Measurements from ENCODE around the gene HS2ST1.
"Not testable (repeated sequence)": the region's sequence is repeated elsewhere in the genome, so short reads cannot be mapped to it uniquely, and the experiment has no call there.

HS2ST1 gene

DNA sequence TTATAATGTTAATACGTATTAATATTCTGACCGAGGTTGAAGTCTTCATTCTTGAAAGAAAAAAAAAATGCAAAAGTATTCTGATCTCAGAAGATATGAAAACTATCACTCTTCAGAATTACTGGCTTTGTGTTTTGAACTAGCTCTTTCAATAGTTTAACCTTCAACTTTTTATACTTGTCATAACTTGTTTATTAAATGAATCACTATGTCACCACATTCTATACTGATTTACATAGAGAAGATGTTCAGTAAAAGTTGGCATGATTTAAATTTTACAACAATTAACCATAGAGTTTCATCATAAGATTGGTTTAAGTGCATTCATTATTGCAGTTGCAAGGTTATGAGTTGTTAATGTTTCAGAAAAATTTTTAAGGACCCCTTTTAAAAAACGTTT, 57.3 kb downstream of the HS2ST1 start:
- DNase-seq (ENCODE audit: low read depth): no peak

DNA sequence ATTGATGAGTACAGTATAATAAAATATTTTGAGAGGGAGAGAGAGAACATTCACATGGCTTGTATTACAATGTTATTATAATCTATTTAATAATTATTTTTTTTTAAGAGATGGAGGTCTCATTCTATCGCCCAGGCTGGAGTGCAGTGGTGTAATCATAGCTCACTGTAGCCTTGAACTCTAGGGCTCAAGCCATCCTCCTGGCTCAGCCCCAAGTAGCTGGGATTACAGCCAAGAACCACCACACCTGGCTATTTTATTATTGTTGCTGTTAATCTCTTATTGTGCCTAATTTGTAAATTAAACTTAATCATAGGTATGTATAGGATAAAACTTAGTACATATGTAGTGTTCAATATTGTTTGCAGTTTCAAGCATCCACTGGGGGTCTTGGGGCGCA, 57.8 kb downstream of the HS2ST1 start:
- DNase-seq (ENCODE audit: low read depth): no peak

DNA sequence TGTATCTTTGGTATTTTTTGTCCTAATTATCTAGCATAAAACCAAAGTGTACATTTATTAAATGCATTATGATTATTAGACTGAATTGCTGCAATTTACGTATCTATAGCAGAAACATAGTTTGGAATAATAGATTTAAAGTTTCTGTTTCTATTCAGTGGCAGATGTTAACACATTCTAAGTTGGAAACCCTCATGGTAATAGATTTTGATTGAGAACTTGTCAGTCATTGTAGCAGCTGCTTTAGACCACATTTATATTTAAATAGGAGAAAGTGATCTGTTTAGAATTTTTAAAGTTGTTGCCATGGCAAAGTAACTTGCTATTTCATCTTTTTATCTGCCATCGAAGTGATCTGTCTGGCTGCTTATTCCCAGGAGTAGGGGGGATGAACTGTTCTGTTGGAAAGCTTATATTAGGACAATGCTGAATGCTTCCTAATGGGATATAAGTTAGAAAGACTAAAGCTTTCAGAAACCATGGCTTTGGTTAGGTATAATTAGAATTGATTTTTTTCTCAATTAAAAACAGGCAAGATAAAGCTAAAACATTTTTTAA, 61.6 kb downstream of the HS2ST1 start:
- DNase-seq (ENCODE audit: low read depth): no peak

GRCh38 chr1:86976664-86977063, 62.2 kb downstream of the HS2ST1 start:
- DNase-seq (ENCODE audit: low read depth): no peak

- no peak for DNase-seq (ENCODE audit: low read depth)
Observed at GRCh38 chr1:86981482-86982213, 67.2 kb downstream of the HS2ST1 start.

DNA sequence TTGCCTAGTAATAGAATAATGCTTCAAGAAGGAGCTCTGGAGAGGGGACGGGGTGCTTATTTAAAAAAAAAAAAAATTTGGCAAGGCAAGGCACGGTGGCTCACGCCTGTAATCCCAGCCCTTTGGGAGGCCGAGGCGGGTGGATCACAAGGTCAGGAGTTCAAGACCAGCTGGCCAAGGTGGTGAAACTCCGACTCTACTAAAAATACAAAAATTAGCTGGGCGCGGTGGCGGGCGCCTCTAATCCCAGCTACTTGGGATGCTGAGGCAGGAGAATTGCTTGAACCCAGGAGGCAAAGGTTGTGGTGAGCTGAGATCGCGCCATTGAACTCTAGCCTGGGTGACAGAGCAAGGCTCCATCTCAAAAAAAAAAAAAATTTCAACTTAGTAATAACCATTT, 69.2 kb downstream of the HS2ST1 start:
- DNase-seq (ENCODE audit: low read depth): not testable (repeated sequence)

- DNase-seq (ENCODE audit: low read depth): no peak
Observed at GRCh38 chr1:86987446-86987845, 73.0 kb downstream of the HS2ST1 start.

DNA sequence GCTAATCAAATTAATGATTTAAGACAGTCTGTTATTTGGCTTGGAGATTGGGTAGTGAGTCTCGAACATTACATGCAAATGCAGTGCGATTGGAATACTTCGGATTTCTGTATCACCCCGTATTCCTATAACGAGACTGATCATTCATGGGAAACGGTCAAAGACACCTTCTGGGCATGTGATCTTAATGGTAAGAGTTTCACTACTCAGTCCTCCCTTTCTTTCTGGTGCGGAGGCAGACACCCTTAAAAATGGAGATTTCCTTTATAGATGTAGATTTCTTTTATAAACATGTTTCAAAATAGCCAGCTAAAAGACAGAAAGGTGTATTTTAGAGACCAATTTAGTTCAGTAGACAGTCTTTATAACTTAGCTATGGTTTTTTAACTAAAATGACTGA, 74.4 kb downstream of the HS2ST1 start:
- no peak for DNase-seq (ENCODE audit: low read depth)

- DNase-seq (ENCODE audit: low read depth): not testable (repeated sequence)
Observed at GRCh38 chr1:86989690-86990089, 75.3 kb downstream of the HS2ST1 start.

DNA sequence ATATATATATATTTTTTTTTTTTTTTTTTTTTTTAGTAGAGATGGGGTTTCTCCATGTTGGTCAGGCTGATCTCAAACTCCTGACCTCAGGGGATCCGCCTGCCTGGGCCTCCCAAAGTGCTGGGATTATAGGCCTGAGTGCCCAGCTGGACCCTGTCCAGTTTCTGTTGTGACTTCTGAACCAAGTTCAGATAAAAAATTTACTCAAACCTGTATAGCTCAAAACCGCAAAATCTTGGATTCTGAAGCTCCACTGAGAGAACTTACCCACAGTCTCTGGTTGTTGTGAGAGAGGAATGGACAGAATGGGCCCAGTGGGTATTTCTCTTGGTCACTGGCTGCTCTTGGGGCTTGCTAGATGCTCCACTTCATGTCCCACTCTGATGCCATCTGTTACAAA, 76.4 kb downstream of the HS2ST1 start:
- no peak for DNase-seq (ENCODE audit: low read depth)

DNA sequence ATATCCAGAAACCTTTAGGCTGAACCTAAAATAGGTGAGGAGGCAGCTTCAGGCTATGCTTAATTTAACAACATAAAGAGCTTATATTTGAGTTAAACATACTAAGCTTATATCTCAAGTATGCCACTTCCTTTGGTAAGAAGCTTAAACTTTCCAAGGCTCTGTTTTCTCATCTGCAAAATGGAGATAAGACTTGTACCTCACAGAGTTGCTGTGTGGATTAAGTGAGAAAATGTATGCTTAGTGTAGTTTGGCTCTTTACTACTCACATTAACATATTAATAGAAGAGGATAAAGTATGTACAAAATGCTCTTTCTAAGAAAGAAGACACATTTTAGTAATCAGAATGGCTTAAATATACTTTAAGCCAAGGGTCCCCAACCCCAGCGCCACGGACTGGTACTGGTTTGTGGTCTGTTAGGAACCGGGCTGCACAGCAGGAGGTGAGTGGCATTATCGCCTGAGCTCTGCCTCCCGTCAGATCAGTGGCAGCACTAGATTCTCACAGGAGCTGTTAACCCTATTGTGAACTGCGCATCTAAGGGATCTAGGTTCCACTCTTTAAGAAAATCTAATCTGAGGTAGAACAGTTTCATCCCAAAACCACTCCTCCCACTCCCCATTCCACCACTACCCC, 77.2 kb downstream of the HS2ST1 start:
- DNase-seq (ENCODE audit: low read depth): no peak

- no peak for DNase-seq (ENCODE audit: low read depth)
Observed at GRCh38 chr1:86992861-86993260, 78.4 kb downstream of the HS2ST1 start.

- no peak for DNase-seq (ENCODE audit: low read depth)
Observed at GRCh38 chr1:86993269-86993985, 79.0 kb downstream of the HS2ST1 start.

GRCh38 chr1:86994061-86994460, 79.6 kb downstream of the HS2ST1 start:
- no peak for DNase-seq (ENCODE audit: low read depth)

GRCh38 chr1:86997538-86997937, 83.1 kb downstream of the HS2ST1 start:
- DNase-seq (ENCODE audit: low read depth): no peak

DNA sequence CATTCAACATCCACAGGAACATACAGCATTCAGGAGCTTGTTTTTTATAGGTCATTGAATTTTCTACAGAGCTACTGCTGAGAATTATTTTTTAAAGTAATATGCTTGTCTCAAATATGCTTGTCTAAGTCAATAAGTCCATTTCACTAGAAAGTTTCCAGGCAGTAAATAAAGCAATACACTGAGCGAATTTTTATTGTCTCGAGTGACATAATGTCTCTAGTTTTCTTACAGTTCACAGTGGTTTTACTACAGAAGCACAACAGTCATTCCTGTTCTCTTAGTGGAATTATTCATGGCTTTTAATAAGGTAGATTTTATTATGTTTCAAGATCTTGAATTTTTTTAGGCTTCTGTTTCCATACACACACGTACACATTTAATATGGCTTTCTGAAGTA, 83.8 kb downstream of the HS2ST1 start:
- DNase-seq (ENCODE audit: low read depth): no peak

- DNase-seq (ENCODE audit: low read depth): no peak
Observed at GRCh38 chr1:86998727-86999126, 84.3 kb downstream of the HS2ST1 start.

DNA sequence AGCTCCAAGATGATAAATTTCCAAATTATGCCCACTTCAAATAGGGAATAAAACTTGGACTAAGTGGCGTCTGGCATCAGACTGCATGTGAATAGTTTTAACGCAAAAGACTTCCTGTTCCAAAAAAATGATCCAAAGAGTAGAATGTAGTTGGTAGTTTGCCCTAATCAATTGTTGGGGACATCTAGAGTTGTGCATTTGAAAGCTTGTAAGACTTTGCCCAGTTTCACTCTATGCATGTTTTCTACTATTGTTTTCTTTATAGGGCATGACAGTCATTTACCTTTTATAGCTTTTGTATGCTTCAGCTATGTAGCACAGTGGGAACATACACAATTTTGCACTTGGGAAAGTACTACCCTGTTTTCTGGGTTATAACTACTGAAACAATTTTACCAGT, 86.0 kb downstream of the HS2ST1 start:
- no peak for DNase-seq (ENCODE audit: low read depth)

DNA sequence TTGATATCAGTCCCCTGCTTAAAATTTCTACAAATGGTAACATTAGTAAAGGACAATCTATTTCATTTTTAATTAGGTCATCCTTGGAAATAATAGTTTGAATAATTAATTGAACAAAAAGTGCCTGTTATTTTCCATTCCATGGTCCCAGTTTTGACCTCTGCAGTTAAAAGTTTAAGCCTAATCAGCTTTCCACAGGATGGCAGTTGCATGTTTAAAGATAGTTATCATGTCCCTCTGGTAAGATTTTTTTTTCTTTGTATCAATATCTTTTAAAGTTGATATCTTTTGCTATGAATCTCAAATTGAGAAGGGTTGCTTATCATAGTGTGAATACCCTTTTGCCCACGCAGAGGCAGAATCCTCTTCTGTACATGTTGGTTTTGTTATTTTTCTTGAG, 90.4 kb downstream of the HS2ST1 start:
- no peak for DNase-seq (ENCODE audit: low read depth)

DNA sequence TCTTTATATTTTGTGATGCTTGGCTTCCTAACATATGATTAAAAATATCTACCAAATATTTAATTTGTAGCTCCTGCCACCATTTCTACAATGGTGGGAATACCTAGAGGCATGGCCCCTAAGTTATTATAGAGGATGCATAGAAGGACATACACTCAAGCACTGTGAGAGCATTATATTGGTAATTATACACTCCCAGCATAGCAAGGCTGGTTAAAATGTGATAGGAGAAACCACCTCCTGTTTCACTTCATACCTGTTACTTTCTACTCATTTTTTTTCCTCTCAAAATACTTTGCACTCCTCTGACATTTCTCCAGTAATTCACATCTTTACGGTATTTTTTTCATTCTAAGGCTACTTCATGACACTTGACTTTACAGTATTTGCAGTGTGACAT, 92.9 kb downstream of the HS2ST1 start:
- no peak for DNase-seq (ENCODE audit: low read depth)

DNA sequence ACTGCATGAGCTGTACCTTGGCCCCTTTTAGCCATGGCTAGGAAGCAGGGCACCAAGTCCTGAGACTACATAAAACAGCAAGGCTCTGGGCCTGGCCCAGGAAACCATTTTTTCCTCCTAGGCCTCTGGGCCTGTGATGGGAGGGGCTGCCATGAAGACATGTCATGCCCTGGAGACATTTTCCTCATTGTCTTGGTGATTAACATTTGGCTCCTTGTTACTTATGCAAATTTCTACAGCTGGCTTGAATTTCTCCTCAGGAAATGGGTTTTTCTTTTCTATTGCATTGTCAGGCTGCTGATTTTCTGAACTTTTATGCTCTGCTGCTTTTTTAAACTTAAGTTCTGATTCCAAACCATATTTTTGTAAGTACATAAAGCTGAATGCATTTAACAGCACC, 99.0 kb downstream of the HS2ST1 start:
- DNase-seq (ENCODE audit: low read depth): not testable (repeated sequence)

DNA sequence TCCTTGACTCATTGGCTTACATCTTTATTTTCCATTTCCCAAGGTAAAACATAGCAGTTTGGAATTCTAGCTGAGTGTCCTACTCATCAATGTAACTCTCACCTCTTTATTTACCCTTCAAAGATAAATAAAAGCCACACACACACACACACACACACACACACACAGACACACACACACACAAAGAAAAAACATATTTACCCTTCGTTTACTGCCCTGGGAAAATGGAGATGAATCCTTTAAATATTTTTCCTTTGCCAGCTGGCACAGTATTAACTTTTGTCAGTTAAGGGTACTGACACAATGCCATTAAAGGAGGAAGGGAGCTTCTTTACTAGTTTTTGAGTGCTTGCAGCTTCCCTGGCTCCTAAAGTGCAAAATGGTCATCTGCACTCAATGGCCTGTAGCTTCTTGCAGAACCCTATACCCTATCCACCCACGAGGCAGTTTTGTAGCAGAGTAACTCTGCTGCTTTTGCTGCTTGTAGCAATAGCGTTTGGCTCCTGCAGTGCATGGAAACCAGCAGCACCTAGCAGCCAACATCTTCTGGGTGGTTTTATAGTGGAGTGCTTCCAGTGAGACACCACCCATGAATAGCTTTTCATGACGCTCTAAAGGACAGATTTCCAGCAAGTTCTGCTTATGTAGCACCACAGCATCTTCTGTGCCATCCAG, 103.7 kb downstream of the HS2ST1 start:
- no peak for DNase-seq (ENCODE audit: low read depth)

Data from activated T-cell treated with anti-CD3 and anti-CD28 coated beads for 48 hours (primary cell).